ENCODE data around the gene CPTP.
"Not testable (repeated sequence)": the region's sequence is repeated elsewhere in the genome, so short reads cannot be mapped to it uniquely, and the experiment has no call there.

The CPTP gene

DNA sequence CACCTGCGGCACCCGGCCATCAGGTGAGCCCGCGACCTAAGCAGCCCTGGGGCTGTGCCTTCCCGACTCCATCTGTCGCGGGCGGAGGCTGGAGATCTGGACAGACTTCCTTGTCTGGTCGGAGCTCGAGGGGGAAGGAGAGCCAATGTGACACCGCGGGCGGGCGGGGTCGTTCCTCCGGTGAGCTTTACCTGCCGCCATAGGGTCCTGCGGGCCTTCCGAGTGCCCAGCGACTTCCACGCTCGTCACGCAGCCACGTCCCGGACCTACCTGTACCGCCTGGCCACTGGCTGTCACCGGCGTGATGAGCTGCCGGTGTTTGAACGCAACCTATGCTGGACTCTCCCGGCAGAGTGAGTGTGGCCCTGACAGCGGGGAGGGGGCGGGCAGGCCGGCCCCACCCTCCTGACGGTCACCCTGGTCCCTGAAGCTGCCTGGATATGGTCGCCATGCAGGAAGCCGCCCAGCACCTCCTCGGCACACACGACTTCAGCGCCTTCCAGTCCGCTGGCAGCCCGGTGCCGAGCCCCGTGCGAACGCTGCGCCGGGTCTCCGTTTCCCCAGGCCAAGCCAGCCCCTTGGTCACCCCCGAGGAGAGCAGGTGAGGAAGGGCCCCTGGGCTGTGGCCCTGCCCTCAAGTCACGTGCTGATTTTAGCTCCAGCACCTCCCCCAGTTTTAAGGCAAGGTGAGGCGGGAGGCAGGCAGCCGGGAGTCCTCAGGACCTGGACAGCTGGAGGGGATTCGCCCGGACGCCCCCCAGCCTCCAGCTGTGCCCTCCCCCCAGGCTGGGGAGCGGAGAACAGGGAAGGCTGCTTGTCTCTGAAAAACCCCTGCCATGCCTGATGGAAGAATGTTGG lies 15.1 kb upstream of the CPTP start:
- Mint-ChIP-seq H3K4me3 (peak overlapping the region; percentile 80 to 86), H3K27ac (peak overlapping the region in 1 of 2 donors; percentile 85), H3K9me3 (no peaks in the 10 kb centered on the region), H3K4me1 (peaks cover 47% of the 10 kb centered on the region), H3K27me3 (no peaks in the 10 kb centered on the region)
- ATAC-seq: no peak
- no peak for DNase-seq

DNA sequence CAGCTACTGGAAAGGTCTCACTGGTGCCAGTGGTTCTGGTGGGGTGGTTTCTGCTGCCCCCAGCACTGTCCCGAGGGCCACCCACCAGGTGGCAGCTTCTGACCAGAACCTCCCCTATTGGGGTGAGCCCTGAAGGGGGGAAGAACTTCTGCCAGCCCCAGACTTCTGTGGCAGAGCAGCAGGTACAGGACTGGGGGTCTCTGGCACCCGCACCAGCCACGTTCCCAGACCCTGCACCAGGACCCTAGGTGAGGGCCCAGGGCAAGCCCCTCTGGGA lies 14.6 kb upstream of the CPTP start:
- no peak for DNase-seq
- peak overlapping the region; percentile 80 to 86 for H3K4me3 Mint-ChIP-seq
- H3K27me3 Mint-ChIP-seq: no peaks in the 10 kb centered on the region
- H3K4me1 Mint-ChIP-seq: peaks cover 45% of the 10 kb centered on the region
- no peak for ATAC-seq
- H3K27ac Mint-ChIP-seq: peak overlapping the region in 1 of 2 donors; percentile 85
- no peaks in the 10 kb centered on the region for H3K9me3 Mint-ChIP-seq

DNA sequence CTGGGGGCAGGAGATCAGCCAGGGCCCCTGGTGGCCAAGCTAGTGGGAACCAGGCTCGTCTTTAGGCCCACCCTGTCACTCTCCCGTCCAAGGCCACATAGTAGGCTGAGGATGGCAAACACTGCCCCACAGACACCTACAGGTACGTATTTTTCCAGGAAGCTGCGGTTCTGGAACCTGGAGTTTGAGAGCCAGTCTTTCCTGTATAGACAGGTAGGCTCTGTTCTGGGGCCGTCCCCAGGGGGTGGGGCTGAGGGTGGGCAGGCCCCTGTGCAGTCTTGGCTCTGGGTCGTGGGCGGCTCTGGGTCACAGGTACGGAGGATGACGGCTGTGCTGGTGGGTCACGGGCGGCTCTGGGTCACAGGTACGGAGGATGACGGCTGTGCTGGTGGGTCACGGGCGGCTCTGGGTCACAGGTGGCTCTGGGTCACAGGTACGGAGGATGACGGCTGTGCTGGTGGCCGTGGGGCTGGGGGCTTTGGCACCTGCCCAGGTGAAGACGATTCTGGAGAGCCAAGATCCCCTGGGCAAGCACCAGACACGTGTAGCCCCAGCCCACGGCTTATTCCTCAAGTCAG lies 14.0 kb upstream of the CPTP start:
- DNase-seq (no peak), ATAC-seq (no peak)
- Mint-ChIP-seq H3K27ac (peak overlapping the region in 1 of 2 donors; percentile 42), H3K9me3 (no peaks in the 10 kb centered on the region), H3K4me3 (peak overlapping the region; percentile 9 to 41), H3K27me3 (no peaks in the 10 kb centered on the region), H3K4me1 (peaks cover 43% of the 10 kb centered on the region)

DNA sequence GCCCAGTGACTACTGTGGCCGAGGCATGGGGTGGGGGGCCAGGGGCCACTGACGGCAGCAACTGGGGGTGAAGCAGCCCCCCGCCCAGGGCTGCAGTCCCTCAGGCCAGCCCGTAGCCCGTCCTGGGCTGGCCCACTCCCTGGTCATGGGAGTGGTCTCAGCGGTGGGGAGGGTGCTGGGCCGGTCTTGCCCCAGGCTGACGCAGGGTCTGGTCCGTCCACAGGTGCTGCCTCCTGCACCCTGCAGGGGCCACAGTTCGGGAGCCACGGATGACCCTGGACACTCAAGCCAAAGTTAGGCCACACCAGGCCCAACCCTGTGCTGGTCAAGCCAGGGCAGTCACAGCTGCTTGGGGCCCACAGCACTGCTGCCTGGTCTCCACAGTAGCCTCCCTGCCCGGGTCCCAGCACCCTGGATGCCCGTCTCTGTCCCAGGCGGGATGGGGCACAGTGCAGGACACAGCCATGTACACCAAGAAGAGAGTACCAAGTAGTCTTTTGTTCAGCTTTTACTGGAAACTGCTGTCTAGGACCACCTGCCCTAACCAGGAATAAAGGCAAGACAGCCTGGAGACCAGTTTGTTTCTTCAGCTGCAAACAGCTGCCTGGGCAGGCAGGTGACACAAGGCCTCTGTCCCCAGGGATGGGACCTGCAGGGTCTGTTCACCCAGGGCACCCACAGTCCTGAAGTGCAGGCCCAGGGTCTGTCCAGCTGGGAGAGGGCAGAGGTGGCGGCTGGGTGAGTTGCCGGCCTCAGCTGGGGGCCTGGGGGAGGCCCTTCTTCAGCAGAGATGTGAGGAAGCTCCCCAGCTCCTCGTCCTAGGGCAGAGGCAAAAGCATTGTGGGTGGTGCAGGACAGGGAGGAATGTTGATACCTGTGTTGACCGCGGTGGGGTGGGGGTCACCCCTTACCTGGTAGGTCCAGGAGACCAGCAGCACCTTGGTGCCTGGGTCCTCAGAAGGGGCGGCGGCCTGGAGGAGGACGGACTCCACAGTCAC lies 13.2 kb upstream of the CPTP start:
- H3K4me3 Mint-ChIP-seq: no peak overlapping the region
- H3K4me1 Mint-ChIP-seq: peaks cover 35% of the 10 kb centered on the region
- H3K9me3 Mint-ChIP-seq: no peaks in the 10 kb centered on the region
- DNase-seq: no peak
- no peak for ATAC-seq
- H3K27ac Mint-ChIP-seq: no peak overlapping the region
- H3K27me3 Mint-ChIP-seq: no peaks in the 10 kb centered on the region

DNA sequence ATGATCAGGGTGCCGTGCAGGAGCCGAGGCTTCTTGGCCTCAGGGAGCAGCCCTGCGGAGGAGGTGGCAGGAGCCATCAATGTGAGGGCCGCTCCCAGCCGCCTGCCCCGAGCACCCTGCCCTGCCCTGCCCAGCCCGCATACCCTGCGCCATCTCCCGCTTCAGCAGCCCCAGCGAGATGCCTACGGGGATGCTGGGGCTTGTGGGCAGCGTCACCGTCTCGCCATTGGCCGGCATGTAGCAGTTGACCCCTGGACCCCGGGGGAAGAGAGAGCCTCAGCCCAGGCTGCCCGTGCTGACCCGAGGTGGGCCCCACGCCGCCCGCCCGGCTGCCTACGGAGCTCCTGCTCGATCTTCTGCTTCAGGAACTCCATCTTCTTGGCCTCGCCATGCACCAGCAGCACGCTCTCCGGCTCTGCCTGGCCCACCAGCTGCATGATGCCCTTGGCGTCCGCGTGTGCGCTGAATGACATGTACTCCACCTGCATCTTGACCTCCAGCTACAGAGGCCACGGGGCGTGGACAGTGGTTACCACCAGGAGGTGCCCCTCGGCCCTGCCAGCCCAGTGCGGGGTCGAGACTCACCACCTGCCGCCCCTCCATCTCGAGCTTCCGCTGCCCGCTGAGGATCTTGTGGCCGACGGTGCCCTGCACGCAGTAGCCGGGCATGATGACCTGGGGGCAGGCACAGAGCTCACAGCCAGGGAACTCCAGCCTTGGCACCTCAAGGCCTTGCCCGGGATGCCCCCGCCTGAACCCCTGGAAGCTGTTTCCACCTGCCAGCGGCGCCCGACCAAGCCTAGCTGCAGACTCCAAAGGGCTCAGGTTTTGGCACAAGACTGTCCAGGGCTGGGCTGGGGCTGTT lies 11.9 kb upstream of the CPTP start:
- Mint-ChIP-seq H3K4me3 (no peak overlapping the region), H3K27me3 (no peaks in the 10 kb centered on the region), H3K27ac (peak overlapping the region in 1 of 2 donors; percentile 76), H3K9me3 (no peaks in the 10 kb centered on the region), H3K4me1 (peaks cover 25% of the 10 kb centered on the region)
- ATAC-seq: no peak
- DNase-seq: no peak

DNA sequence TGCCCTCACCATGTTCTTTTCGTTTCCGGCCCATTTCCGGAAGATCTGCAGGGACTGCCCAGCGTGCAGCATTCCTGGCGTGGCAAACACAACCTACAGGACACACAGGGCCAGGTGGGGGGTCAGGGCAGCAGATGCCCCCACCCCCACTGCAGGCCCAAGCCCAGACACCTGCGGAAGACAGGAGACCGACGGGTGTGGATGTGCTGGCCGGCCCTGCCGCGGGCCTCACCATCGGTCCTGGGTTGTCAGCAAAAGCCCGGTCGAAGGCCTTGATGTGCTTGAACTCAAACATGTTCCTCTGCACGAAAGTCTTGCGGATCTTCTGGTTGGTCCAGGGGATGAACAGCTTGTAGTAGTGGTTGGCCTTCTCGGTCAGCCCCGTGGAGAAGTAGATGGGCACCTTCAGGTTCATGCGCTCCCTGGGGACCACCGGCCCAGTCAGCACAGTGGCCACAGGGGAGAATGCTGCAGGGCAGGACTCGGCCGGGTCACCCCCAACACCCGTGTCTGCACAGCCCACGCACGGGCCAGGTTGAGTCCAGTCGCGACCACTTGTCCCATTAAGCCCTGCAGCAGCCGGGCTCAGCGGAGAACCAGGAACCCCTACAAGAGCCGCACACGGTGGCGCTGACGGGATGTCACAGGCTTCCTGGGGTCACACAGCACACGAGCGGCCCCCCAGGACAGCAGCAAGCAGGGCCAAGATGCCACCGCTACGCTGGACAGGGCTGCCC lies 10.9 kb upstream of the CPTP start:
- peaks cover 25% of the 10 kb centered on the region for H3K4me1 Mint-ChIP-seq
- H3K4me3 Mint-ChIP-seq: no peak overlapping the region
- no peaks in the 10 kb centered on the region for H3K27me3 Mint-ChIP-seq
- ATAC-seq (no peak), DNase-seq (no peak)
- no peaks in the 10 kb centered on the region for H3K9me3 Mint-ChIP-seq
- H3K27ac Mint-ChIP-seq: peak overlapping the region in 1 of 2 donors; percentile 76

DNA sequence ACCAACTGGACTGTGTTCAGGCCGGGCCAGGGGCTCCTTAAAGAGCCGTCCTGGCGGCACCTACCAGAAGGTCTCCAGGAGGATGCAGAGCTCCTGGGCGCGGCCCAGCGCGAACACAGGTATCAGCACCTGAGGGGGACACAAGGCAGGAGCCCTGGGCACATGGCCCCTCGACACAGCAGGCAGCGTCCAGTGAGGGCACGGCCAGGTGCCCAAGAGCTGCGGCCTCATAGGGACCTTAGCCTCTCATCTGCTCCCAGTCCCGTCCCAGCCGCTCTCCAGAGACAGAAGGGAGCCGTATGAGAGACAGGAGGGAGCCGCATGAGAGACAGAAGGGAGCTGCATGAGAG lies 10.4 kb upstream of the CPTP start:
- H3K4me1 Mint-ChIP-seq: peaks cover 25% of the 10 kb centered on the region
- DNase-seq: no peak
- no peak overlapping the region for H3K4me3 Mint-ChIP-seq
- H3K27me3 Mint-ChIP-seq: no peaks in the 10 kb centered on the region
- H3K27ac Mint-ChIP-seq: no peak overlapping the region
- no peak for ATAC-seq
- no peaks in the 10 kb centered on the region for H3K9me3 Mint-ChIP-seq

DNA sequence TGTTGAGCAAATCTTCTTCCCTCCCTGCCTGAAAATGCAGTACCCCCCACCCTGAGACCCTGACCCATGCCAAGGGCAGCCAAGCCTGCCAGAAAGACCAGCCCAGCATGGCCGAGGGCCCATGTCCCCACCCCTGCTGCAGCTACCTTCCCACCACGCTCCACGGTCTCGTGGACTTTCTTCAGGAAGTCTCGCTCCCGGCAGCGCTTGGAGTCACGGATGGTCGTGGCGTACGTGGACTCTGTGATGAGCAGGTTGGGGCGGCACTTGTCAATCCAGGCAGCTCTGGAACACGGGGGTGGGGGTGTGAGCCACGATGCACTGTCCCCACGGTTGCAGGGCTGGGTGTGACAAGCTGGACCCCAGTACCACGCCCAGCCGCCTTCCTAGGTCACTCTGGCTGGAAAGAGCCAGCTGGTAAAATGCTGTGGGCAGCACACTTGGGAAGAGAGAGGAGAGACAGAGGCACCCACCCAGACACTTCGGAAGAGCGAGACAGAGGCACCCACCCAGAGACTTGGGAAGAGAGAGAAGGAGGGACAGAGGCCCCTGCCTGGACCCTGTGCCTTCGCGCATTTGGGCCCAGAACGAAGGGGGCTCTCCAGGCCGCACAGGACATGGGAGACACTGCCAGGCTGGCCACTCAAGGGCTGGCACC lies 9.8 kb upstream of the CPTP start:
- Mint-ChIP-seq H3K4me1 (peaks cover 25% of the 10 kb centered on the region), H3K27ac (peak overlapping the region; percentile 65 to 93), H3K4me3 (no peak overlapping the region), H3K27me3 (no peaks in the 10 kb centered on the region), H3K9me3 (no peaks in the 10 kb centered on the region)
- ATAC-seq (no peak), DNase-seq (no peak)

DNA sequence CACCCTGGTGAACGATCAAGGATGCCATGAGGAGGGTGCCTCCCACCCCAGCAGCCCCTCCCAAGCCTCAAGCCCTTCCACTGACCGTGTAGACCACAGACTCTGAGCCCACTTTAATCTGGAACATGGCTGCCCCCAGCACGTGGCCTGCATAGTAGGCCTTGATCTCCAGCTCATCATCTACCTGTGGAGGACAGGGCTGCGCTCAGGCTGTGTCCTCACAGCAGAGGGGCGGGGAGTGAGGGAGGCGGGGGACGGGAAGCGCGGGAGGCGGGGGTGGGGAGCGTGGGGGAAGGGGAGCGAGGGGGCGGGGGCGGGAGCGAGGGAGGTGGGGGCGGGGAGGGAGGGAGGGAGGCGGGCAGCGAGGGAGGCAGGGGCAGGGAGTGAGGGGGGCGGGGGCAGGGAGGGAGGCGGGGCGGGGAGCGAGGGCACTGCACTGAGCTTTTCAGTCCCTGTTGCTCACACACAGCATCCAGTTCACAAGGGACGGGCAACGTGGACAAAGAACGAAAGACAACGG lies 9.1 kb upstream of the CPTP start:
- ATAC-seq: no peak

DNA sequence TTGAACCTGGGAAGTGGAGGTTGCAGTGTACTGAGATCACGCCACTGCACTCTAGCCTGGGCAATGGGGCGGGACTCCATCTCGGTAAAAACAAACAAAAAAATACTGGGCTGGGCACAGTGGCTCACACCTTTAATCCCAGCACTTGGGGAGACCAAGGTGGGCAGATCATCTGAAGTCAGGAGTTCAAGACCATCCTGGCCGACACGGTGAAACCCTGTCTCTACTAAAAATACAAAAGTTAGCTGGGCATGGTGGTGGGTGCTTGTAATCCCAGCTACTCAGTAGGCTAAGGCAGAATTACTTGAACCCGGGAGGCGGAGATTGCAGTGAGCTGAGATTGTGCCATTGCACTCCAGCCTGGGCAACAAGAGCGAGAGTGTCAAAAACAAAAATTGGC lies 8.4 kb upstream of the CPTP start:
- H3K4me3 Mint-ChIP-seq, DNase-seq, H3K27me3 Mint-ChIP-seq, H3K9me3 Mint-ChIP-seq, ATAC-seq: not testable (repeated sequence)
- H3K4me1 Mint-ChIP-seq: peaks cover 28% of the 10 kb centered on the region
- H3K27ac Mint-ChIP-seq: peak overlapping the region in 1 of 2 donors; percentile 95

More for the DNA sequence above, 9.1 kb upstream of the CPTP start:
- Mint-ChIP-seq H3K4me1 (peaks cover 25% of the 10 kb centered on the region), H3K4me3 (no peak overlapping the region), H3K9me3 (no peaks in the 10 kb centered on the region), H3K27me3 (no peaks in the 10 kb centered on the region), H3K27ac (peak overlapping the region in 1 of 2 donors; percentile 78)
- no peak for DNase-seq

DNA sequence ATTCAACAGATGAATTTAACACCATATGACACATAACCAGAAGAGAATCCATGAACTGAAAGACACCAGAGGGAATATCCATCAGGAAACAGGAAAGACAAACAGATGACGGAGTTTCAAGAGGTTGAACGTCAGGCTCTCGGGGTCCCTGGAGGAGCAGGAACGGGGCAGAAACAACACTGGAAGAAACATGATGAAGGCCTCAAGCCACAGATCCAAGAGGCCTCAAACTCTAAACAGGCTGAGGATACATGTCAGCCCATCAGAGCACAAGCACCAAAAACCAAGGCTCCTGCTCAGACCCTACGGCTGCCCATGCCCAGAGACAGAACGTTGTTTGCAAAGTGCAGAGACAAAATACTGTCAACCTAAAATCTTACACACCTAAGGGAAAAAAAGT lies 7.2 kb upstream of the CPTP start:
- no peak for DNase-seq
- H3K9me3 Mint-ChIP-seq: no peaks in the 10 kb centered on the region
- no peak overlapping the region for H3K27ac Mint-ChIP-seq
- no peak overlapping the region for H3K4me3 Mint-ChIP-seq
- no peaks in the 10 kb centered on the region for H3K27me3 Mint-ChIP-seq
- ATAC-seq: no peak
- peaks cover 40% of the 10 kb centered on the region for H3K4me1 Mint-ChIP-seq

DNA sequence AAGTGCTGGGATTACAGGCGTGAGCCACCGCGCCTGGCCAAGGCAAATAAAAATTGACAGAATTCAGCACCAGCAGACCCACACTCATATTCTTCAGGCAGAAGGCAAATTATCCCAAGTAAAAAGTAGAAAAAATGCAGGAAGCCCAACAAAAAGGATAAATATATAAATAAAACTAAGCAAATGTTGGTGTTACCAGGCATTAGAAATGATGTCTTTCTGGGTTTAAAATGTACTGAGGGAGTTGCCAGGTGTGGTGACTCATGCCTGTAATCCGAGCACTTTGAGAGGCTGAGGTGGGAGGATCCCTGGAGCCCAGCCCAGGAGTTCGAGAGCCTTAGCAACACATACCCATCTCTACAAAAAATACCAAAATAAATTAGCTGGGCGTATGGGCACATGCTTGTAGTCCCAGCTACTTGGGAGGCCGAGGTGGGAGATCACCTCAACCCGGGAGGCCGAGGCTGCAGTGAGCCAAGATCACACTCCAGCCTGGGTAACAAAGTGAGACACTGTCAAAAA lies 6.4 kb upstream of the CPTP start:
- Mint-ChIP-seq H3K27ac (no peak overlapping the region), H3K9me3 (no peaks in the 10 kb centered on the region), H3K27me3 (no peaks in the 10 kb centered on the region), H3K4me1 (peaks cover 48% of the 10 kb centered on the region), H3K4me3 (no peak overlapping the region)
- ATAC-seq (no peak), DNase-seq (no peak)

DNA sequence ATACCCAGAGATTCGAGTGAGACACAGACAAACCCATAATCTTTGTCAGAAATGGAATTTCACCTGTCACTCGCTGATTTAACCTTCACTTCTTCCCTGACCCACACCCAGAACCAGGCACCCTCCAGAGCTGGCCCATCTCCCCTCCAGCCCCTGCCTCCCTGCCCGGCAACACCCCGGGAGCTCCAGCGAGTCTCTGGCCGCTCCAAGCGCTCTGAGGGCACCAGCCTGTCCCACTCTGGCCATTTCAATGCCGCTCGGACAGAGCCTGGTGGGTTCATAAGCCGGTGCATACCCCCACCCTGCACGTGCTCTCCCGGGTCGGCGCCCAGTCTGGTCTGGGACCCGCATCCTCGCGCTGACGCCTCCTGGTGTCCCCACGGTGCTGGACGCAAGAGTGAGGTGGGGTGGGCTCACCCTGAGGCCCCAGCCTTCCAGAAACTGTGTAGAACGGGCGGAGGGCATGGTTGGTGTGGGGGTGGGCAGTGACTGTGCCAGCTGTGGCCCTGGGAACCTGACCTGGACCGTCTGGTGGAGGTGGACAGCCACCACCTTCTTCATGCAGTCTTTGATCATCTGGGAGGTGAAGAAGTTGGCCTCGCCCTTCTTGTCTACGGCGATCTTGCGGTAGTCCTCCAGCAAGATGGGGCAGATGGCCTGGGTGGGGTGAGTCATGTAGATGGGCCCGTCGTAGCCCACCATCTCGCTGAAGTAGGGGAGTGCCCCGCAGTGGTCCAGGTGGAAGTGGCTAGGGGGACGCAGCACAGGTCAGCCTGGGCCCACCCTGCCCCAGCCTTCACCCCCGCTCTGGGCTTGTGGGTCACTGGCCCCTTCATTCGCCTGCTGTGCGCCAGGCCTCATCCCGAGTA lies 5.6 kb upstream of the CPTP start:
- H3K4me3 Mint-ChIP-seq: no peak overlapping the region
- ATAC-seq: no peak

More for the DNA sequence above, 5.6 kb upstream of the CPTP start:
- DNase-seq: no peak
- no peaks in the 10 kb centered on the region for H3K27me3 Mint-ChIP-seq
- peaks cover 55% of the 10 kb centered on the region for H3K4me1 Mint-ChIP-seq
- peak overlapping the region in 1 of 2 donors; percentile 96 for H3K27ac Mint-ChIP-seq
- no peaks in the 10 kb centered on the region for H3K9me3 Mint-ChIP-seq

All from stimulated activated naive CD8-positive, alpha-beta T cell treated with anti-CD3 and anti-CD28 coated beads, Interleukin-15, amount 100 ng/mL, for 72 hours (primary cell).